Renal pelvis (tissue), 4 donors: ENCODE results near the gene IL4I1. TPM values are rescaled to one million over a fixed set of nuclear protein-coding genes. Genes with fewer than 3 reads are reported as not detected.

Experiments used
- DNase-seq: peaks from one replicate; pipeline ENCODE4 v3.0.0-alpha.2; 2013
- polyA plus RNA-seq, 3 donors: library from polyadenylated mRNA; unstranded; fragments of 120-200 nt; gene quantifications; one replicate each; pipeline ENCODE4 v1.2.1, GENCODE V29; 2013; ENCODE audit not compliant: insufficient read length in 3 of 3

The IL4I1 gene
- polyA plus RNA-seq, 3 donors, result 2.7 to 3.6 (median 3.1) TPM

DNA sequence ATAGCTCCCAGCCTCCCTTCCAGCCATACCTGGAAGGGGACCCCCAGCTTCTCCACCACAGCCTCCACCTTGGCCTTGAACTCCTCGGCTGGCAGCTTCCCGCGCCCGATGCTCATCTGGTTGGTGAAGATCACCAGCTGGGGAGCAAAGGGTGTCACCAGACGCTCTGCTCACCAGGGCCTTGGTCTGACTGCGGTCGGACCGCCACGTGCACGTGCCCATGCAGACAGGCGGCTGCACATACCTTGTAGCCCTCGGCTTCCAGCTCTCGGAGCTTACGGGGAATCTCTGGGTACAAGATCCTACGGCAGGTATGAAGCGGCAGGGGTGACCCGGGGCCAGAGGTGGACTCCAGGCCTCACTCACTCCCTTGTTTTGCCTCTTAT lies 32.8 kb downstream of the IL4I1 start:
- no peak for DNase-seq

GRCh38 chr19:49863254-49863934 lies 33.3 kb downstream of the IL4I1 start:
- no peak for DNase-seq

- DNase-seq, result no peak
Observed at GRCh38 chr19:49862391-49863253, 34.1 kb downstream of the IL4I1 start.

DNA sequence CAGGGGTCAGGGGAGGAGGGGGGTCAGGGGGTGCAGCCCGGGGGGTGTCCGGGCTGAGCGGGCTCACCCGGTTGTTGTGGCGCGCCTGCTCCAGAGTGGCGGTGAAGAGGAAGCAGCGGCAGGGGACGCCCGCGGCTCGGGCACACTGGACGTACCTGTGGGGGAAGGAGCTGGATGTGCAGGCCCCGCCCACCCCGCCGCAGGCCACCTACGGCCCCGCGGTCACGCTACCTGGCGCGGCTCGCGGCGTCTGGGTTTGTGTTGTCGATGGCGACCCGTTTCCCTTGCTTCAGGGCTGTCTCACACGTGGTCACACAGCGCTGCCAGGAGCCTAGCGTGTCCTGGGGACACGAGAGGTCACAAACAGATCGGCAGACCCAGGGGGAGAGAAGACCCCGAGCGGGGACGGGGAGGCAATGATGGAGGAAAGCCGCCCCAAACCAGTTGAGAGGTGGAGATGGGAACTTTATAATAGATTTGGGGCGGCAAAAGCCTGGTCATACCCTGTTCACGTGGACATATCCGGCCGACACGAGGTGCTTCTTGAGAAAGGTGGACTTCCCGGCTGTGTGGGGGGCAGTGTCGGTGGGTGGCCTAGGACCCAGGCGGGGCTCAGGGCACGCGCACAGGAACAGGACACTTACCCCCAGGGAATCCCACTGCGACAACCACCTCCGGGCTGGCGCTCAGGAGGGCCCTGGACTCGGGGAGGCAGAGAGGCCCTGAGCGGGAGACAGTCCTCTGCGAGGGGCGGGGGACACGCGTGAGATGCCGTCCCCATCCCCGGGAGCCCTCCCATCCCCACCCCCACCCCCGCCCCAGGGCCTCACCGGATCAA lies 34.9 kb downstream of the IL4I1 start:
- DNase-seq, result no peak

DNA sequence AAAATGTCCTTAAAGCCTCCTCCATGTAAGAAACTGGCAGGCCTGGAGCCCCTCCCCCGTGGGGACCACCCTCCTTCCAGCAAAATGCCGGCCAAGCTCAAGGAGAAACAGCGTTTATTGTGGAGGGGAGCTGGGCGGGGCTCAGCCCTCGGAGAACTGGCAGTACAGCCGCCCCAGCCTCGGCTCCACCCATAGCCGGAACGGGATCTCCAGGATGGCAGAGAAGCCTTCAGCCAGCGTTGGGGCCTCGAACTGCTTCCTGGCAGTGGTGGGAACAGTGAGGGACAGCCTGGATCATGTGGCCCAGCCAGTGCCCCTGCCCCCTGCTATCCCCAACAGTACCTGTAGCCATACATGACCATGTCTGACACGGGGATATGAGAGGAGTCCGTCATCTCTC lies 35.6 kb downstream of the IL4I1 start:
- no peak for DNase-seq

- no peak for DNase-seq
Observed at GRCh38 chr19:49860336-49861102, 36.2 kb downstream of the IL4I1 start.

- no peak for DNase-seq
Observed at GRCh38 chr19:49859682-49860335, 36.9 kb downstream of the IL4I1 start.

DNA sequence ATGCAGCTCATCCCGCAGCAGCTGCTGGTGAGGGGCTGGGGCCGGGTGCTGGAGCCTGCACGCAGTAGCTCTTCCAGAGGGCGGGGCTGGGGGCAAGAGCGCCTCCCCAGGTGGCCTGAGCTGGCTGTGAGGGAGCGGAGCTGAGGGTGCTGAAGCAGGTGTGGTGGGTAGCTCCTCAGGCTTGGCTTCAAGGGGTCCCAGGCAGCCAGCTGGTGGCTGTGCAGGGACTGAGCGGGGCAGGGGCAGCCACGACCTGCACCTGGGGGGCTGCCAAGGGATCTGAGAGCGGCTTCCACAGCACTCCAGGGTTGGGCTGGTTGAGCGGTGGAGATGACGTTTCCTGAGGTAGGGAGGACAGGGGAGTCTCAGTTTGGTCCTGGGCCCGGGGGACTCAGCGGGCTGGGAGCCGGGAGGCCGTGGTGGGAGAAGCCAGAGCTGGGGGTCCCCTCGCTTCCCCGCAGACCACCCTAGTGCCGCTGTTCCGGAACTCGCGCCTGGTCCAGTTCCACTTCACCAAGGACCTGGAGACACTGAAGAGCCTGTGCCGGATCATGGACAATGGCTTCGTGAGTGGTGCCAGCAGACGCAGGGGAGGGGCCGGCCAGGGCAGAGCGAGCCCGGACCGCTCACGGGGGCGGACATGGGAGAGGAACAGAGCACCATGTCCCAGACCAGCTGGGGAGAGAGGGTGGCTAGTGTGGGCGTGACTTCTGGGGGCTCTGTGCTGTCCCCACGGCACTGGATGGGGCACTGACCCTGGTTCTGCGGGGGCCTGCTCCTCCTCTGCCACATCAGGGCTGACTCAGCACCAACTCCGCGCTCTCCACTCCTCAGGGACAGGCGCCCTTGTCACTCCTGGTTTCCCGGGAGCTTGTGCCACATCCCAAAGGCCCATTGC lies 38.4 kb downstream of the IL4I1 start:
- no peak for DNase-seq

DNA sequence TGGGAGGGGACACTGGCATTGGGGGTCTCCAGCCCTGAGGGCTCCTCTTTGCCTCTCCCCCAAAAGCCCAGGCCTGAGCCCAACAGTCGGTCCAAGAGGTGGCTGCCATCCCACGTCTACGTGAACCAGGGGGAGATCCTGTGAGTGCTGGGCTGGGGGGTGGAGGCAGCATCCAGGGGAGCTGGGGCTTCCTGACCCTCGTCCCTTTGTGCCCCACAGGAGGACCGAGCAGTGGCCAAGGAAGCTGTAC lies 38.9 kb downstream of the IL4I1 start:
- no peak for DNase-seq

DNA sequence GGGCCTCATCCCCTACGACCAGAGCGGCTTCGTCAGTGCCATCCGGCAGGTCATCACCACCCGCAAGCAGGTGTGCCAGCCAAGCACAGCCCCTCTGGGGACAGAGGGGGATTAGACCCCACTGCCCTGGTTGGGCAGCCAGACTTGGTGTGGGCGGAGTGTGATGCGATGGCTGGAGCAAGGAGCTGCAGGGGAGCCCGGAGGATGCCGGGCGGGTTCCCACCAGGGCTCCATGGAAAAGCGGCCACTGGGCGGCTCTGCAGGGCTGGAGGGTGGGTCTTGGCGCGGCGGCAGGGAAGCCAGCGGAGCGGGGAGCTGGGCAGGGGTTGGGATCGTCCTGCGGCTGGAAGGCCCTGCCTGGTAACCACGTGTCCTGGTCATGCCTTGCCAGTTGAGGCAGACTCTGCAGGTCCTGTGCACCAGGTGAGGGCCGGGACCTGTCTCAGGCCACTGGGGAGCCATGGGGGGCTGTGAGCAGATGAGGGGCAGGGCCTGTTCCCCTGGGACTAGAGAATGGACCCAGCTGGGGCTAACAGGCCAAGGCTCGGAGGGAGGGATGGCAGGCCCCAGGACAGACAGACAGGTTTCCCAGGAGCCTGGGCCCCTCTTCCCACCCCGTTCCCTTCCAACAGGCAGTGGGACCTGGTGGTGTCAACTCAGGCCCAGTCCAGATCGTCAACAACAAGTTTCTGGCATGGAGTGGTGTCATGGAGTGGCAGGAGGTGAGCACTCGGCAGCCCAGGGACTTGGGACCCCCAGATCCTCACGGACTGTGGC lies 39.4 kb downstream of the IL4I1 start:
- no peak for DNase-seq

DNA sequence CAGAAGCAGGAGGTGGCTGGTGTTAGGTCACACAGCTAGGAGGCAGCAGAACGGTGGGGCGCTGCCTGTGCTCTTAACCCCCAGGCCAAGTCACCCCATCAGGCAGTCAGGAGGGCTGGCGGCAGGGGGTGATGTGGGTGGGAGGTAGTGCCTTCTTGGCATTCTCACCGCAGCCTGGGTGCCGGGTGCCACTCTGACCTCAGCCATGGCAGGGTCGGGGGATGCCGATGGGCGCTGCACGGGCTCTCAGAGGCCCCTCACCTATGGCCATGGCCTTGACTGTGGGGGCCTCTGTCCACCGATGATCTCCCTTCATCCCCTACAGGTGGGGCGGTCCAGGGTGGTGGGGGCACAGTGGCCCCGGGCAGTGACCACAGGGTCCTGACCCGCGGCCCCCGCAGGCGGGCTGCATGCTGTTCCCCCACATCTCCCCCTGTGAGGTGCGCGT lies 40.1 kb downstream of the IL4I1 start:
- no peak for DNase-seq

GRCh38 chr19:49855676-49856573 lies 40.8 kb downstream of the IL4I1 start:
- no peak for DNase-seq

- no peak for DNase-seq
Observed at GRCh38 chr19:49855277-49855675, 41.4 kb downstream of the IL4I1 start.

DNA sequence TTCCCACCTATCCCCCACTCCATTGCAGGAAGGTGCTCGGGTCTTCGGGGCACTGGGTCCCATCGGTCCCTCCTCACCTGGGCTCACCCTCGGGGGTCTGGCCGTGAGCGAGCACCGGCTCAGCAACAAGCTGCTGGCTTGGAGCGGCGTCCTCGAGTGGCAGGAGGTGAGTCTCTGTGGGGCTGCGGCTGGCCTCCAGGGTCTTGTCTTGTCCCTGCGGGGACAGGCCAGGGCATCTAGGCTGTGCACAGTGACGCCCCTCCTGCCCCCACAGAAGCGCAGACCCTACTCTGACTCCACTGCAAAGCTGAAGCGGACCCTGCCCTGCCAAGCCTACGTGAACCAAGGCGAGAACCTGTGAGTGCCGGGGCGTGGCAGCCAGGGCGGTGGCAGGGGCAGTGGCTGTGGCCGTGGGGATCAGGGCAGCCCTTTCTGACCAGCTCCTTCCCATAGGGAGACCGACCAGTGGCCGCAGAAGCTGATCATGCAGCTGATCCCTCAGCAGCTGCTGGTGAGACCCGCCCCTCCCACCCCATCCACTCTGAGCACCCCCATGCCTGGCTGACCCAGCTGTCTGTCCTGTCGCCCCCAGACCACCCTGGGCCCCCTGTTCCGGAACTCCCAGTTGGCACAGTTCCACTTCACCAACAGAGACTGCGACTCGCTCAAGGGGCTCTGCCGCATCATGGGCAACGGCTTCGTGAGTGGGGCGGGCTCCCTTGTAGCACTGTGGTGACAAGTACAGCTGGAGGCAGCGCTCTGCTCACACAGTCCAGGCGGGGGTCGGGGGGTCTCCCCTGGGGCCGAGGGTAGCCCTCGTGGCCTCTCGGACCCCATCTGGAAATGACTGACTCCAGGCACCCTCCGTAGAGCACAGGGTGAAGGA lies 42.1 kb downstream of the IL4I1 start:
- DNase-seq, result no peak

DNA sequence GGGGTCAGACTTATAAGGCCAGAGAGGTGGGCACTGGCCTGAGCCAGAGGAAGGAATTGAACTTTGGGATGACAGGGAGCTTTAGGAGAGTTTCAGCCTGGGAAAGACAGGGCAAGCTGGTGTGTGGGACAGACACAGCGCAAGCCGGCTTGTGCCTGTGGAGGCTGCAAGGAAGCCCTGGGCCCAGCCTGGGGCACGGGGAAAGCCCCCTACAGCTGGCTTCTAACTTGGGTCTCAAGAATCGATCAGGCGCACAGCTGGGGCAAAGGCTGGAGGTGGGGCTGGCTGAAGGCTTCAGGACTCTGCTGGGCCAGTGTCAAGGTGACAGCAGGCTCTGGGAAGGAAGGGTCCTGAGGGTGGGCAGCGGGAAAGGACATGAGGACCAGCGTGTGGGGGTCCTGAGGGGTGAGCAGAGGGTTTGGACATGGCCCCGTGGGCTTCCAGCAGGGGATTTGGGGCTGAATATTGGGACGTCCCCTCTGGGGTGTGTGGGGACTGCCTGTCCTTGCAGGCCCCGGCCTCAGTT lies 42.8 kb downstream of the IL4I1 start:
- DNase-seq, result no peak

DNA sequence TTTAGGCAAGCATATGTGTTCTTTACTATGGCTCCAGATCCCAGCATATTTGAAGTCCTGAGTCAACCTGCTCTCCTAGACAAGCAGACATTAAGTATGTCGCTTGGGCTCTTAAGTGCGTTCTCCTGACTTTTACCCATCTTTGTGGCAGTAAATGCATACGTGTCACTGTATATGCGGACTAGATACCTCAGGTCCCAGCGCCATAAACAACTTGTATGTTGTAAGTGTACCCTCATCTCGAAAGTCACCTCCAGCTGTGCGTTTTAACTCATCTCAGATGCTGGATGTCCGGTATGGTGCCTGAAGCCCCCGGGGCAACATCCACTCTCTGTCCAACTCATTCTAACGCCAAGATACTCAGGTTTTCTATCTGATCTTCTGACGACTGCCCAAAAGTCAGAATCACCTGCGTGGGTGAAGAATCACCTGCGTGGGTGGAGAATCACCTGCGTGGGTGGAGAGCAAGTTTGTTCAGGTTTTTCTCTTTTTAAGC lies 44.0 kb downstream of the IL4I1 start:
- DNase-seq, result no peak
